Mesendoderm (in vitro differentiated cells): ENCODE measurements around the gene CCDC9B.

ENCODE experiments used
- DNase-seq: peaks from one replicate; pipeline ENCODE4 v3.0.0; 2013
- H2AK5ac ChIP-seq: 2 replicates; pipeline ENCODE4 v1.6.1; 2013; ENCODE audit warnings: low read length, inconsistent platforms
- H2BK120ac ChIP-seq: 2 replicates; pipeline ENCODE4 v1.6.1; 2013; ENCODE audit warnings: low read depth, mild to moderate bottlenecking, low read length, moderate library complexity, mixed read lengths
- H2BK15ac ChIP-seq: replicated peaks from 2 replicates; pipeline ENCODE4 v1.6.1; 2013; ENCODE audit warnings: low read depth, mild to moderate bottlenecking, moderate library complexity
- H2BK5ac ChIP-seq: 2 replicates; pipeline ENCODE4 v1.6.1; 2013; ENCODE audit warnings: low read length, inconsistent platforms
- H3K18ac ChIP-seq: 2 replicates; pipeline ENCODE4 v1.6.1; 2013; ENCODE audit warnings: mild to moderate bottlenecking, low read length, mixed read lengths
- H3K23ac ChIP-seq: one replicate; pipeline ENCODE4 v1.6.1; 2013; ENCODE audit warnings: low read length
- H3K27ac ChIP-seq: 2 replicates; pipeline ENCODE4 v1.5.1; 2013; ENCODE audit warnings: low read depth, mild to moderate bottlenecking, inconsistent platforms, low read length, moderate library complexity
- H3K27me3 ChIP-seq: 2 replicates; pipeline ENCODE4 v1.6.1; 2013; ENCODE audit warnings: low read length, control low read depth, mild to moderate bottlenecking, inconsistent platforms; ENCODE audit not compliant: insufficient read depth, poor library complexity
- H3K36me3 ChIP-seq: 2 replicates; pipeline ENCODE4 v1.6.1; 2013; ENCODE audit warnings: low read length, inconsistent platforms; ENCODE audit not compliant: control insufficient read depth, insufficient read depth
- H3K4ac ChIP-seq: one replicate; pipeline ENCODE4 v1.6.1; 2013; ENCODE audit warnings: low read depth, mild to moderate bottlenecking, low read length, moderate library complexity
- H3K4me1 ChIP-seq: 2 replicates; pipeline ENCODE4 v1.6.1; 2013; ENCODE audit warnings: low read depth, low read length, inconsistent platforms; ENCODE audit not compliant: control insufficient read depth
- H3K4me2 ChIP-seq: 2 replicates; pipeline ENCODE4 v1.6.1; 2013; ENCODE audit warnings: low read length
- H3K4me3 ChIP-seq: 2 replicates; pipeline ENCODE4 v1.5.1; 2013; ENCODE audit warnings: mild to moderate bottlenecking, low read length
- H3K56ac ChIP-seq: one replicate; pipeline ENCODE4 v1.6.1; 2013; ENCODE audit warnings: low read length
- H3K79me1 ChIP-seq: 2 replicates; pipeline ENCODE4 v1.6.1; 2013; ENCODE audit warnings: low read length, inconsistent platforms
- H3K79me2 ChIP-seq: 2 replicates; pipeline ENCODE4 v1.6.1; 2013; ENCODE audit warnings: mild to moderate bottlenecking, low read length; ENCODE audit not compliant: control insufficient read depth, insufficient read depth
- H3K9ac ChIP-seq: 2 replicates; pipeline ENCODE4 v1.6.1; 2013; ENCODE audit warnings: low read length, inconsistent platforms
- H4K5ac ChIP-seq: one replicate; pipeline ENCODE4 v1.6.1; 2013; ENCODE audit warnings: low read length
- H4K8ac ChIP-seq: one replicate; pipeline ENCODE4 v1.6.1; 2013; ENCODE audit warnings: low read depth, mild to moderate bottlenecking, control low read depth, low read length, moderate library complexity
- WGBS: extraction: QIAGEN DNeasy Blood & Tissue Kit; methylation state at CpG from one replicate; pipeline ENCODE4 v1.1.7; 2013; ENCODE audit warnings: low lambda C conversion rate, missing lambda C conversion rate; ENCODE audit not compliant: insufficient coverage; ENCODE audit errors: extremely low coverage; 5-methylcytosine and 5-hydroxymethylcytosine counted together

CCDC9B gene

DNA sequence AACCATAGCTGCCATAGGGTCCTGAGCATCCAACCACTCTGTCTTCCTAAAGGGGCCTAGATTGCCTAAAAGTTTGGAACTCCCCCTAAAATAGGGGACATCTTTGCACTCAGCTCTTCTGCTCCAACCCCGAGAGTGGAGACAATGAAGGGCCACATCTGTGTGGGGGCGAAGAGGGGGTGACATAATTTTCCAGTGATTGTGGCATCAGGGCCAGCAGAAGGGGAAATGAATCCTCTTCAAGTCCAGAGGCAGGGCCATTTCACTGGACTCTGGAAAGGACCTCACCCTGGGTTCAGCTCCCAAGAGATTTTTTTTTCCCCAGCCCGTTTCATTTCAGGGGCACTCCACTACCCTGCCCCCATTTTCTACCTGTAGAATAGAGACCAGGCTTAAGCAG is 53.2 kb downstream of the CCDC9B start:
- no CpG with 5 or more reads among the region's 3 CpGs for WGBS
- no peak overlapping the region for H3K4me3 ChIP-seq
- no peak overlapping the region for H2BK5ac ChIP-seq

DNA sequence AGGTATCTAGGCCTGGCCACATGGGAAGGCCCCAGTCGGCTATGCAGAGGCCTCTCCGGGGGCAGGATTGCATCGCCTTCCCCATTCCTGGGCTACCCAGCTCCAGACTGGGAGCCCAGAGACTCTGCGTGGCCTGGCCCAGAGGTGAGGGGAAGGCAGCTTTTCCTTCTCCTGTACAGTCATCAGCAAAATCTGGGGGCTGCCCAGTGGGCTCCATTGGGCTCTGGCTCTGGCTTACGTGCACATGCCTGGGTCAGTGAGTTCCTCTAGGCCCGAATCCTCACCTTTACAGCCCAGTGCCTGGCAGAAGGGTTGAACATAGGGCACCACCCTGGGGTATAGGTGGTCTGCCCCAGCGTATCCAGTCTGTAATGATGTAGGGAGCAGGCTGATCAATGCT is 53.9 kb downstream of the CCDC9B start:
- no peaks in the 10 kb centered on the region for H3K79me1 ChIP-seq
- H3K36me3 ChIP-seq = no peaks in the 10 kb centered on the region
- no peak overlapping the region for H2BK15ac ChIP-seq
- peak; percentile 16 for DNase-seq
- peak overlapping the region; percentile 65 for H2AK5ac ChIP-seq
- no peak overlapping the region for H3K18ac ChIP-seq
- H3K27ac ChIP-seq = no peak overlapping the region
- no peak overlapping the region for H3K4me3 ChIP-seq
- H3K79me2 ChIP-seq = no peaks in the 10 kb centered on the region
- H3K4ac ChIP-seq = no peak overlapping the region
- H3K9ac ChIP-seq = no peak overlapping the region
- H3K4me1 ChIP-seq = peaks cover 13% of the 10 kb centered on the region
- peak overlapping the region; percentile 7 for H3K56ac ChIP-seq
- no peak overlapping the region for H3K4me2 ChIP-seq
- no peak overlapping the region for H4K8ac ChIP-seq
- no peak overlapping the region for H4K5ac ChIP-seq
- H2BK5ac ChIP-seq = no peak overlapping the region
- H3K27me3 ChIP-seq = peaks cover 11% of the 10 kb centered on the region
- no peak overlapping the region for H2BK120ac ChIP-seq
- H3K23ac ChIP-seq = peak overlapping the region; percentile 45
- WGBS = no CpG with 5 or more reads among the region's 7 CpGs

More for the DNA sequence above, 53.2 kb downstream of the CCDC9B start:
- Histone ChIP-seq H3K27me3 (peaks cover 11% of the 10 kb centered on the region), H3K4me1 (peaks cover 13% of the 10 kb centered on the region), H4K5ac (no peak overlapping the region), H3K36me3 (no peaks in the 10 kb centered on the region), H3K4ac (no peak overlapping the region), H3K23ac (no peak overlapping the region), H2BK120ac (no peak overlapping the region), H3K4me2 (no peak overlapping the region), H3K79me1 (no peaks in the 10 kb centered on the region), H3K18ac (no peak overlapping the region), H2BK15ac (no peak overlapping the region), H3K27ac (no peak overlapping the region), H3K9ac (no peak overlapping the region), H2AK5ac (no peak overlapping the region), H3K79me2 (no peaks in the 10 kb centered on the region), H4K8ac (no peak overlapping the region), H3K56ac (no peak overlapping the region)
- no peak for DNase-seq

DNA sequence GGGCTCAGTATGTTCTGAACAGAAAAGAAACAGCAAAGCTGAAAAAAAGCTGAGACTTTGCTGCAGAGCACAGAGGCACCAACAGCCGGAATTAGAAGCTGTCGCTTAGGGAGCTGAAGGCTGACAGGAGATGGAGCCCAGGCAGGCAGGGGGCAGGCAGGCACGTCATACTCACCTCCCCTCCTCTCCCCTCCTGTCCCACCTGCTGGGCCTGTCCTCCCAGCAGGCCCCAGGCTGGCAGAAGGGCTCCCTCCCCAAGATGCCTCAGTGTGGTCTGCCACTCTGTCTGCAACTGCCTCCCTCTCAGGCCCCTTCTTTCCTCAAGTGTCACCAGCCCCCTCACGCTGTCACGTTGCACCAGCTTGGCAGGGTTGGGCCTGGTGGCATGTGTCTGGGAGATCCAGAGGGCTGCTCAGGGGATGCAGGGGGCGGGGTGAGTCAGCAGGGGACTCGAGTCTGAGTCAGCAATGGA is 54.6 kb downstream of the CCDC9B start:
- Histone ChIP-seq H3K4me2 (no peak overlapping the region), H4K5ac (no peak overlapping the region), H3K4ac (no peak overlapping the region), H3K9ac (no peak overlapping the region), H3K27ac (no peak overlapping the region), H2AK5ac (no peak overlapping the region), H3K36me3 (no peaks in the 10 kb centered on the region), H3K56ac (peak overlapping the region; percentile 56), H3K27me3 (peaks cover 15% of the 10 kb centered on the region), H3K79me2 (no peaks in the 10 kb centered on the region), H3K23ac (no peak overlapping the region), H4K8ac (no peak overlapping the region), H2BK15ac (no peak overlapping the region), H2BK120ac (no peak overlapping the region), H3K4me1 (peaks cover 13% of the 10 kb centered on the region), H3K79me1 (no peaks in the 10 kb centered on the region), H3K18ac (no peak overlapping the region), H2BK5ac (no peak overlapping the region), H3K4me3 (no peak overlapping the region)
- no CpG with 5 or more reads among the region's 7 CpGs for WGBS
- peak; percentile 31 for DNase-seq

DNA sequence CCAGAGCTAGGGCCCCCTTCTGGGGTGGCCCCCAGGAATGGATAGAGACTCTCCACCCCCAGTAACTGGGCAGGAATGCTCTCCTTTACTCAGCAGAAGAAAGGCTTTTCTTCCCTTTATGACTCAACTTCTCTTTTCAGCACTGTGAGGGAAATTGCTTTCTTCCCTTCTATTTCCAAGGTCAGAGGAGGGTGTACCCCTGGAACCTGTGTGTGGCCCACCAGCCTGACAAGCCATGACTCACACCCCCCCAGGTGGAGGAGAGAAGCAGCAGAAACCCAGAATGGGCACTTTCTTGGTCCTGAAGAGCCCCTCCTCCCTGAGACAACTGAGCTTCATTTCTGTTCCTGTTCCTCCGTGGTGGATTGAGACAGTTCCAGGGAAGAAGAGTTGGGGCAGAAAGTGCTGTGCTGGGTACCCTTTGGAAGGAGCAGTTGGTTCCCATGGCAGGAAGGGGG is 55.2 kb downstream of the CCDC9B start:
- Histone ChIP-seq H3K4me3 (no peak overlapping the region), H3K79me1 (no peaks in the 10 kb centered on the region), H3K23ac (no peak overlapping the region), H3K27ac (no peak overlapping the region), H3K9ac (no peak overlapping the region), H2BK120ac (no peak overlapping the region), H3K4me1 (peaks cover 16% of the 10 kb centered on the region), H3K56ac (peak overlapping the region; percentile 56), H2AK5ac (no peak overlapping the region), H3K36me3 (no peaks in the 10 kb centered on the region), H4K8ac (no peak overlapping the region), H3K4me2 (no peak overlapping the region), H4K5ac (no peak overlapping the region), H3K27me3 (peaks cover 18% of the 10 kb centered on the region), H3K18ac (no peak overlapping the region), H3K4ac (no peak overlapping the region), H2BK5ac (no peak overlapping the region), H2BK15ac (no peak overlapping the region), H3K79me2 (no peaks in the 10 kb centered on the region)
- WGBS = no CpG with 5 or more reads among the region's 1 CpG
- DNase-seq = peak; percentile 28

DNA sequence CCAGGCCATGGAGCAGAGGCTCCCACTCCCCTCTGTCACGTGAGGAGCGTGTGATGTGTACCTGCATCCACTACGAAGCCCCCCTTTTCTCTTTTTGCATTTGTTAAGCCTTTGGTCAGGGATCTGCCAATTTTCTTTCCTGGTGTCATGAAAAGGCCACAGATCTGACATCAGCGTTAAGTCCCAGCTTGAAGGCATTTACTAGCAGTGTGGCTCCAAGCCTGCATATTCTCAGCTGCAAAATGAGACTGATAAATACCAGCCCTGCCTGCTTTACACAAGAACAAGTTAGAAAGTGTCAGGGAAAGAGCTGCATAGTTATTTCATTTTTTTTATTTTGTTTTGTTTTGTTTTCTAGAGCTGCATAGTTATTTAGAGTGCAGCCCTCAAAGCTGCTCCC is 55.6 kb downstream of the CCDC9B start:
- Histone ChIP-seq H2BK15ac (no peak overlapping the region), H3K56ac (peak overlapping the region; percentile 42), H4K5ac (no peak overlapping the region), H3K27ac (no peak overlapping the region), H3K4me3 (no peak overlapping the region), H3K79me2 (no peaks in the 10 kb centered on the region), H4K8ac (no peak overlapping the region), H3K4me1 (peaks cover 17% of the 10 kb centered on the region), H3K36me3 (no peaks in the 10 kb centered on the region), H3K4ac (no peak overlapping the region), H3K18ac (no peak overlapping the region), H3K4me2 (no peak overlapping the region), H3K23ac (no peak overlapping the region), H2AK5ac (no peak overlapping the region), H2BK120ac (no peak overlapping the region), H3K9ac (no peak overlapping the region), H3K27me3 (peaks cover 21% of the 10 kb centered on the region), H3K79me1 (no peaks in the 10 kb centered on the region), H2BK5ac (no peak overlapping the region)
- WGBS = no CpG with 5 or more reads among the region's 4 CpGs
- peak; percentile 74 for DNase-seq

DNA sequence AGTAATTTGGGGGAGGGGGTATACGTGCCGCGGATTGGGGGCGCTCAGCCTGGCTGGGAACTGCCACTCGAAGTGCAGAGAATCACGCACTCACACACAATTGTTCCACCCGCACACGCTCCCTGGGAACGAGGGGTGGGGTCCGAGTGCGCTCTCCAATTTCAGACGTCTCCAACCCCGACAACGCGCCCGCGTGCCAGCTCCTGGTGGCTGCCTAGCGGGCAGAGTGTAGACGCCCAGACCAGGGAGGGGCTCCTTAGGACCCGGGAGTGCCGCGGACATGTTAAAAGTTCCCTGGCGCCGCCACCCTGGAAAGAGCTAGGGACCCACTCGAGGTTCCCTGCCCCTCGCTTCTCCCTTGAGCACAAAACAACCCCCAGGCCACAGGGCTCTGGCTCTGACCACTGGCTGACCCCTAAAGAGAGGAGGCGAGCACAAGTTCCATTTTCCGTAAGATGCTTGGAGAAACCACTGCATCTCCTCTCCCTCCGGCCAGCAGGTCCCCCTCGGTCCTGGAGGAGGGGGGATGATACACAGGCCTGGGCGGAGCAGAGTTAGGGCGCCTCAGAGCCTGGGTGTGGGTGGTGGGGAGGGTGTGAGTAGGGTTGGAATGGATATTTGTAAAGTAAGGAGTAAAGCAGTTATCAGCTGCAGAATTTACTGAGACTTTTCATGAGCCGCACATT is 57.0 kb downstream of the CCDC9B start:
- no peaks in the 10 kb centered on the region for H3K79me2 ChIP-seq
- DNase-seq = peak; percentile 21
- peaks cover 21% of the 10 kb centered on the region for H3K27me3 ChIP-seq
- WGBS = no CpG with 5 or more reads among the region's 33 CpGs
- H3K9ac ChIP-seq = no peak overlapping the region
- peak overlapping the region; percentile 14 for H3K4me2 ChIP-seq
- H3K18ac ChIP-seq = no peak overlapping the region
- H2BK5ac ChIP-seq = no peak overlapping the region
- H3K56ac ChIP-seq = peak overlapping the region; percentile 30
- peaks cover 17% of the 10 kb centered on the region for H3K4me1 ChIP-seq
- H2BK120ac ChIP-seq = no peak overlapping the region
- H4K5ac ChIP-seq = no peak overlapping the region
- H2AK5ac ChIP-seq = no peak overlapping the region
- no peak overlapping the region for H2BK15ac ChIP-seq
- no peak overlapping the region for H3K23ac ChIP-seq
- H3K27ac ChIP-seq = no peak overlapping the region
- H3K79me1 ChIP-seq = no peaks in the 10 kb centered on the region
- no peaks in the 10 kb centered on the region for H3K36me3 ChIP-seq
- no peak overlapping the region for H3K4me3 ChIP-seq
- no peak overlapping the region for H3K4ac ChIP-seq
- no peak overlapping the region for H4K8ac ChIP-seq
